Heart left ventricle (tissue), 13 donors: Measurements from ENCODE around the gene PAWR.

Source experiments
- POLR2A ChIP-seq, 2 donors: fragments of 450-650 bp; IDR thresholded peaks; one replicate each; pipeline ENCODE4 v1.6.1; 2017; ENCODE audit warnings: antibody characterized with exemption in 2 of 2, mild to moderate bottlenecking in 2 of 2, moderate library complexity in 2 of 2
- TF ChIP-seq, protein P1 (sequence below), 12 donors: fragments of 200-600 bp; sonication (generic) in 4 of 12; IDR thresholded peaks; one replicate each; pipeline versions ENCODE4 v1.5.0 to v1.8.0; 2018 to 2022; ENCODE audit warnings: antibody characterized with exemption in 12 of 12, mild to moderate bottlenecking in 5 of 12
- donor health status: ischemic (EF 13 %, LVEDD 7.1; RV severe dilation, severe dysfunction).
- donor health status: DM: no; HTN: yes; CAD: no.
- donor health status: DM: no; HTN: no; CAD: no.
- donor health status: ischemic (EF 25% LVEDD 6.9; RV normal size, moderate dysfunction).
- donor health status: ischemic (EF 25% LVEDD 5.7; RV mildly dilated, moderate dysfunction).
- donor health status: ischemic (EF 35%, LVEDD 5.7; RV mildly dilated, moderate dysfunction).
- donor health status: nonischemic (EF 11% LVEDD 7.7; RV severe dilation, severe dysfunction).
- donor health status: DM: yes; HTN: yes; CAD: no.
- donor health status: PGD.
- donor health status: ischemic (EF 29% LVEDD 5.4; RV normal size, mild dysfunction).
- donor health status: nonischemic (EF 23%, LVEDD 6.1; RV moderate dilation, normal function).

GRCh38 chr12:79652521-79652920 is 38.2 kb downstream of the PAWR start:
- TF ChIP-seq, protein P1, sequence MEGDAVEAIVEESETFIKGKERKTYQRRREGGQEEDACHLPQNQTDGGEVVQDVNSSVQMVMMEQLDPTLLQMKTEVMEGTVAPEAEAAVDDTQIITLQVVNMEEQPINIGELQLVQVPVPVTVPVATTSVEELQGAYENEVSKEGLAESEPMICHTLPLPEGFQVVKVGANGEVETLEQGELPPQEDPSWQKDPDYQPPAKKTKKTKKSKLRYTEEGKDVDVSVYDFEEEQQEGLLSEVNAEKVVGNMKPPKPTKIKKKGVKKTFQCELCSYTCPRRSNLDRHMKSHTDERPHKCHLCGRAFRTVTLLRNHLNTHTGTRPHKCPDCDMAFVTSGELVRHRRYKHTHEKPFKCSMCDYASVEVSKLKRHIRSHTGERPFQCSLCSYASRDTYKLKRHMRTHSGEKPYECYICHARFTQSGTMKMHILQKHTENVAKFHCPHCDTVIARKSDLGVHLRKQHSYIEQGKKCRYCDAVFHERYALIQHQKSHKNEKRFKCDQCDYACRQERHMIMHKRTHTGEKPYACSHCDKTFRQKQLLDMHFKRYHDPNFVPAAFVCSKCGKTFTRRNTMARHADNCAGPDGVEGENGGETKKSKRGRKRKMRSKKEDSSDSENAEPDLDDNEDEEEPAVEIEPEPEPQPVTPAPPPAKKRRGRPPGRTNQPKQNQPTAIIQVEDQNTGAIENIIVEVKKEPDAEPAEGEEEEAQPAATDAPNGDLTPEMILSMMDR (IDR thresholded peaks at IDR 0.05), result no peak
- no peak for TF ChIP-seq POLR2A (IDR thresholded peaks at IDR 0.05)
